Keratinocyte (primary cell): Measurements from ENCODE around the gene OR2T1. TPM values are rescaled to one million over a fixed set of nuclear protein-coding genes. Genes with fewer than 3 reads are reported as not detected.
"Not testable (repeated sequence)": the region's sequence is repeated elsewhere in the genome, so short reads cannot be mapped to it uniquely, and the experiment has no call there.

Experiments
- DNase-seq: peaks from one replicate; pipeline ENCODE4 v3.0.0-alpha.2; 2011; ENCODE audit warnings: low read depth, missing footprints, low spot score
- FAIRE-seq: peaks from 2 replicates; lab custom pipeline; 2011; peaks lifted over from hg19 to GRCh38; lab: Jason Lieb, UNC
- H2AFZ ChIP-seq: 2 replicates; pipeline ENCODE4 v1.6.0; 2012; ENCODE audit warnings: low read length, control low read depth, inconsistent platforms; ENCODE audit not compliant: control insufficient read depth
- H3K27ac ChIP-seq: 2 replicates; pipeline ENCODE4 v1.5.1; 2011; ENCODE audit warnings: low read length; ENCODE audit not compliant: control insufficient read depth, insufficient read depth
- H3K27me3 ChIP-seq: 3 replicates; pipeline ENCODE4 v1.6.0; 2011; ENCODE audit warnings: low read length; ENCODE audit not compliant: control insufficient read depth, insufficient read depth; ENCODE audit errors: extremely low read depth
- H3K36me3 ChIP-seq, 2 experiments: 2 replicates in 1 of 2; 3 replicates in 1 of 2; pipeline ENCODE4 v1.5.1; 2011; ENCODE audit warnings: low read length in 2 of 2, mild to moderate bottlenecking in 1 of 2; ENCODE audit not compliant: control insufficient read depth in 2 of 2, insufficient read depth in 2 of 2; ENCODE audit errors: extremely low read depth in 1 of 2
- H3K4me1 ChIP-seq: 3 replicates; pipeline ENCODE4 v1.5.1; 2011; ENCODE audit warnings: low read length; ENCODE audit not compliant: control insufficient read depth, insufficient read depth; ENCODE audit errors: extremely low read depth
- H3K4me2 ChIP-seq: 3 replicates; pipeline ENCODE4 v1.6.0; 2011; ENCODE audit warnings: low read depth, low read length; ENCODE audit not compliant: control insufficient read depth, insufficient read depth; ENCODE audit errors: extremely low read depth
- H3K4me3 ChIP-seq, 3 experiments: fragments of 200-600 bp in 1 of 3; sonication (generic) in 1 of 3; 2 replicates in 2 of 3; 3 replicates in 1 of 3; pipeline ENCODE4 v1.5.1; 2011 to 2016; ENCODE audit warnings: low read length in 3 of 3, mild to moderate bottlenecking in 3 of 3, control low read depth in 2 of 3, inconsistent platforms in 1 of 3, low read depth in 1 of 3, mixed read lengths in 1 of 3, mixed run types in 1 of 3, moderate library complexity in 1 of 3; ENCODE audit not compliant: control insufficient read depth in 2 of 3, insufficient read depth in 2 of 3; ENCODE audit errors: extremely low read depth in 1 of 3
- H3K79me2 ChIP-seq: 2 replicates; pipeline ENCODE4 v1.6.0; 2012; ENCODE audit warnings: low read length; ENCODE audit not compliant: control insufficient read depth, insufficient read depth
- H3K9ac ChIP-seq: 3 replicates; pipeline ENCODE4 v1.6.0; 2011; ENCODE audit warnings: low read length; ENCODE audit not compliant: control insufficient read depth, insufficient read depth; ENCODE audit errors: extremely low read depth
- H3K9me1 ChIP-seq: 3 replicates; pipeline ENCODE4 v1.6.0; 2011; ENCODE audit warnings: low read length; ENCODE audit not compliant: control insufficient read depth, insufficient read depth; ENCODE audit errors: extremely low read depth
- H3K9me3 ChIP-seq: 2 replicates; pipeline ENCODE4 v1.5.1; 2012; ENCODE audit warnings: low read depth, low read length; ENCODE audit not compliant: control insufficient read depth
- H4K20me1 ChIP-seq: 3 replicates; pipeline ENCODE4 v1.6.0; 2011; ENCODE audit warnings: low read length; ENCODE audit not compliant: control insufficient read depth, insufficient read depth; ENCODE audit errors: extremely low read depth
- CTCF ChIP-seq, 3 experiments: IDR thresholded peaks in 1 of 3; conservative IDR thresholded peaks in 1 of 3; optimal IDR thresholded peaks in 1 of 3; 2 replicates in 2 of 3; 3 replicates in 1 of 3; pipeline versions ENCODE3 to v1.5.1; 2011; ENCODE audit warnings: low read length in 3 of 3, mild to moderate bottlenecking in 3 of 3, moderate library complexity in 2 of 3, control low read depth in 1 of 3, inconsistent platforms in 1 of 3; ENCODE audit not compliant: insufficient read depth in 2 of 3; ENCODE audit errors: extremely low read depth in 1 of 3
- EZH2 ChIP-seq: IDR thresholded peaks from one replicate; pipeline ENCODE4 v1.6.1; 2012; ENCODE audit warnings: inconsistent platforms, mild to moderate bottlenecking, low read length, moderate library complexity
- dilution Hi-C: fragments of 300-500 bp; cut with MboI; formaldehyde crosslinking; loops from one replicate; pipeline ENCODE4 v1.7.0; 2020; ENCODE audit warnings: low sequenced_read_pairs; ENCODE audit not compliant: extremely low pct_ligation_motif_present
- polyA plus RNA-seq, 5 experiments: library from polyadenylated mRNA; depleted of rRNA in 3 of 5; stranded (reverse) in 3 of 5; stranded (forward) in 1 of 5; unstranded in 1 of 5; fragments of >200 nt; gene quantifications; 1 replicate in 1 of 5; 2 replicates in 3 of 5; 3 replicates in 1 of 5; pipeline versions ENCODE4 v1.2.1 to v1.2.3, GENCODE V29; 2011 to 2012; ENCODE audit warnings: missing spikeins in 2 of 5, low read depth in 1 of 5, low replicate concordance in 1 of 5

OR2T1 gene
- polyA plus RNA-seq, 1 donor (not counting 4 experiments of a cell fraction or from before 2014, with no cell fraction given), result not detected

- Histone ChIP-seq H3K9me3 (no peaks in the 10 kb centered on the region), H3K4me1 (no peaks in the 10 kb centered on the region), H2AFZ (no peak overlapping the region), H3K9me1 (no peaks in the 10 kb centered on the region), H3K79me2 (no peaks in the 10 kb centered on the region), H3K27ac (no peak overlapping the region), H3K27me3 (no peaks in the 10 kb centered on the region), H3K4me2 (no peak overlapping the region), H3K4me3 (no peak overlapping the region), H3K9ac (no peak overlapping the region), H4K20me1 (no peaks in the 10 kb centered on the region), H3K36me3 (no peaks in the 10 kb centered on the region)
- no peak for FAIRE-seq
- no peak for DNase-seq
- no peak for TF ChIP-seq CTCF (optimal IDR thresholded peaks at IDR 0.05 in 1 of 3, IDR thresholded peaks at IDR 0.05 in 1 of 3, conservative IDR thresholded peaks at IDR 0.05 in 1 of 3; ENCODE audit: extremely low read depth in 1 of 3, insufficient read depth in 2 of 3, low read length in 3 of 3)
- TF ChIP-seq EZH2, result no peak
- dilution Hi-C loops, result no loop called here
These were observed 15.0 kb downstream of the OR2T1 start for GRCh38 chr1:248417854-248418253.

- H3K4me3 ChIP-seq, result no peak overlapping the region
- no peaks in the 10 kb centered on the region for H4K20me1 ChIP-seq
- FAIRE-seq, result no peak
- DNase-seq, result no peak
- no peaks in the 10 kb centered on the region for H3K9me1 ChIP-seq
- no peak overlapping the region for H2AFZ ChIP-seq
- H3K36me3 ChIP-seq, result no peaks in the 10 kb centered on the region
- no peak for TF ChIP-seq CTCF (optimal IDR thresholded peaks at IDR 0.05 in 1 of 3, IDR thresholded peaks at IDR 0.05 in 1 of 3, conservative IDR thresholded peaks at IDR 0.05 in 1 of 3; ENCODE audit: extremely low read depth in 1 of 3, insufficient read depth in 2 of 3, low read length in 3 of 3)
- no peak for TF ChIP-seq EZH2
- H3K4me1 ChIP-seq, result no peaks in the 10 kb centered on the region
- no peaks in the 10 kb centered on the region for H3K79me2 ChIP-seq
- H3K4me2 ChIP-seq, result no peak overlapping the region
- H3K9ac ChIP-seq, result no peak overlapping the region
- H3K27ac ChIP-seq, result no peak overlapping the region
- H3K27me3 ChIP-seq, result no peaks in the 10 kb centered on the region
- H3K9me3 ChIP-seq, result no peaks in the 10 kb centered on the region
- dilution Hi-C loops, result no loop called here
These were observed 18.5 kb downstream of the OR2T1 start for GRCh38 chr1:248421384-248421783.

GRCh38 chr1:248427526-248428191 lies 24.8 kb downstream of the OR2T1 start:
- H3K79me2 ChIP-seq, H2AFZ ChIP-seq, DNase-seq, H4K20me1 ChIP-seq, H3K27ac ChIP-seq, H3K36me3 ChIP-seq, H3K4me1 ChIP-seq, H3K4me2 ChIP-seq, H3K9me1 ChIP-seq, H3K27me3 ChIP-seq, H3K4me3 ChIP-seq, FAIRE-seq, H3K9me3 ChIP-seq, dilution Hi-C loops, H3K9ac ChIP-seq: not testable (repeated sequence)

GRCh38 chr1:248428192-248428533 lies 25.3 kb downstream of the OR2T1 start:
- dilution Hi-C loops, H3K4me1 ChIP-seq, H3K4me3 ChIP-seq, FAIRE-seq, H3K36me3 ChIP-seq, DNase-seq, H3K27me3 ChIP-seq, H4K20me1 ChIP-seq, H3K9ac ChIP-seq, H3K9me3 ChIP-seq, H3K79me2 ChIP-seq, H2AFZ ChIP-seq, H3K27ac ChIP-seq, H3K4me2 ChIP-seq, H3K9me1 ChIP-seq: not testable (repeated sequence)
